Measurements from ENCODE around the gene CABP7.

- TF ChIP-seq CTCF (IDR thresholded peaks at IDR 0.05) (no peak), POLR2AphosphoS5 (IDR thresholded peaks at IDR 0.05) (no peak), EP300 (IDR thresholded peaks at IDR 0.05) (no peak)
These were observed 34.2 kb downstream of the CABP7 start for GRCh38 chr22:29753808-29754657.
